ENCODE measurements around the gene COL21A1. TPM values are rescaled to one million over a fixed set of nuclear protein-coding genes. Genes with fewer than 3 reads are reported as not detected.

Gene COL21A1
- total RNA-seq, 1 experiment from 2014 or later, result 1.8 TPM

- Mint-ChIP-seq H3K9me3 (no peaks in the 10 kb centered on the region), H3K4me1 (no peaks in the 10 kb centered on the region; a peak in 1 of 4 replicates), H3K36me3 (ENCODE audit: insufficient read depth in 1 of 3, low read depth in 3 of 3) (no peaks in the 10 kb centered on the region), H3K27ac (no peak overlapping the region), H3K4me3 (no peak overlapping the region), H3K27me3 (ENCODE audit: low read depth) (no peaks in the 10 kb centered on the region)
- no peaks in the 10 kb centered on the region for H3K4me1 ChIP-seq (ENCODE audit: insufficient read depth, low read length)
- no peaks in the 10 kb centered on the region for H3K9me3 ChIP-seq (ENCODE audit: control insufficient read depth, low read depth, low read length)
- H2BK120ac ChIP-seq (ENCODE audit: low read depth, low read length, poor library complexity, severe bottlenecking), result no peak overlapping the region
- H3T11ph ChIP-seq (ENCODE audit: low read length), result no peak overlapping the region
- no peak overlapping the region for H4K91ac ChIP-seq (ENCODE audit: insufficient read length, low read depth, low read length)
- no peaks in the 10 kb centered on the region for H4K20me1 ChIP-seq (ENCODE audit: control insufficient read depth, insufficient read depth, insufficient read length)
- no peaks in the 10 kb centered on the region for H3K79me1 ChIP-seq (ENCODE audit: insufficient read depth, low read depth, low read length, poor library complexity, severe bottlenecking)
- no peak overlapping the region for H3K27ac ChIP-seq (ENCODE audit: insufficient read length, low read depth, low read length)
- H3K14ac ChIP-seq (ENCODE audit: insufficient read depth, low read length), result no peak overlapping the region
- H3K27me3 ChIP-seq (ENCODE audit: insufficient read depth, low read length), result no peaks in the 10 kb centered on the region
- no peak overlapping the region for H2BK15ac ChIP-seq (ENCODE audit: low read depth, low read length)
- H4K8ac ChIP-seq (replicated peaks; ENCODE audit: insufficient read length, low read depth, low read length), result no peak overlapping the region
- H3K23me2 ChIP-seq (ENCODE audit: insufficient read length, low read depth, low read length, poor library complexity, severe bottlenecking), result no peaks in the 10 kb centered on the region
- no peak overlapping the region for H3K23ac ChIP-seq (ENCODE audit: insufficient read length, low read depth, low read length)
- H3K18ac ChIP-seq (ENCODE audit: insufficient read length, low read depth, low read length), result no peak overlapping the region
- H2BK20ac ChIP-seq (ENCODE audit: low read depth, low read length, poor library complexity, severe bottlenecking), result no peak overlapping the region
- no peak overlapping the region for H3K56ac ChIP-seq (ENCODE audit: insufficient read length, low read depth, low read length)
- no peak for TF ChIP-seq CTCF (conservative IDR thresholded peaks at IDR 0.05)
- H3K79me2 ChIP-seq (ENCODE audit: insufficient read depth, low read length), result no peaks in the 10 kb centered on the region
- H2AFZ ChIP-seq (ENCODE audit: low read length), result no peak overlapping the region
- no peak overlapping the region for H3K4ac ChIP-seq (ENCODE audit: low read depth, low read length)
- no peak overlapping the region for H2BK12ac ChIP-seq (ENCODE audit: insufficient read length, low read depth, low read length)
- no peak overlapping the region for H3K9ac ChIP-seq (ENCODE audit: extremely low read depth, insufficient read length, low read length)
- no peak overlapping the region for H2AK5ac ChIP-seq (ENCODE audit: insufficient read length, low read length)
- H2BK5ac ChIP-seq (ENCODE audit: insufficient read length, low read length), result no peak overlapping the region
- DNase-seq, result no peak
- H4K5ac ChIP-seq (ENCODE audit: insufficient read length, low read depth, low read length), result no peak overlapping the region
- no peak overlapping the region for H3K4me2 ChIP-seq (ENCODE audit: insufficient read depth, insufficient read length, low read length)
These were observed 27.3 kb downstream of the COL21A1 start for GRCh38 chr6:56220078-56220477.
